ENCODE data around the gene ADRA1B.
A peak's percentile ranks its signal among the peaks of the same experiment; 100 is the strongest.

The ADRA1B gene

GRCh38 chr5:159945359-159945758 lies 29.1 kb downstream of the ADRA1B start:
- Histone ChIP-seq H3K4ac (ENCODE audit: low read depth in 1 of 2, low read length in 2 of 2) (no peak overlapping the region), H3K9ac (ENCODE audit: low read length) (no peak overlapping the region), H4K8ac (ENCODE audit: low read length) (no peak overlapping the region), H3K36me3 (ENCODE audit: control insufficient read depth in 1 of 2, insufficient read depth in 2 of 2, low read depth in 1 of 2, low read length in 2 of 2) (no peaks in the 10 kb centered on the region), H3K4me2 (ENCODE audit: low read length, poor library complexity, severe bottlenecking) (no peak overlapping the region), H3K4me3 (ENCODE audit: insufficient read depth in 1 of 2, low read depth in 1 of 2, low read length in 2 of 2) (no peak overlapping the region), H4K91ac (ENCODE audit: low read length) (no peak overlapping the region), H2AFZ (ENCODE audit: low read depth, low read length) (no peak overlapping the region), H3K79me1 (replicated peaks; ENCODE audit: low read length, poor library complexity, severe bottlenecking) (peaks cover 1% of the 10 kb centered on the region), H3K9me3 (ENCODE audit: control insufficient read depth, low read length) (no peaks in the 10 kb centered on the region), H3K18ac (ENCODE audit: low read depth in 1 of 2, low read length in 2 of 2) (no peak overlapping the region), H2BK15ac (ENCODE audit: low read depth, poor library complexity, severe bottlenecking) (no peak overlapping the region), H2BK120ac (ENCODE audit: low read depth, low read length) (no peak overlapping the region), H3K27ac (ENCODE audit: low read length, poor library complexity, severe bottlenecking) (no peak overlapping the region), H2BK12ac (ENCODE audit: low read length in 2 of 2) (no peak overlapping the region), H3K4me1 (ENCODE audit: control insufficient read depth, insufficient read depth, low read depth, low read length) (no peaks in the 10 kb centered on the region), H3K27me3 (ENCODE audit: control insufficient read depth in 1 of 2, insufficient read depth in 1 of 2, low read length in 2 of 2) (peaks cover 0 to 24% of the 10 kb centered on the region in 2 experiments), H2AK5ac (ENCODE audit: low read length, severe bottlenecking) (no peak overlapping the region), H2BK5ac (ENCODE audit: low read depth, low read length, poor library complexity, severe bottlenecking) (no peak overlapping the region), H3K23ac (ENCODE audit: low read length in 2 of 2) (no peak overlapping the region), H3K14ac (ENCODE audit: low read length in 2 of 2) (no peak overlapping the region)
- no peak for DNase-seq
- WGBS: 86% methylated on average over 1 of the region's 2 CpGs

DNA sequence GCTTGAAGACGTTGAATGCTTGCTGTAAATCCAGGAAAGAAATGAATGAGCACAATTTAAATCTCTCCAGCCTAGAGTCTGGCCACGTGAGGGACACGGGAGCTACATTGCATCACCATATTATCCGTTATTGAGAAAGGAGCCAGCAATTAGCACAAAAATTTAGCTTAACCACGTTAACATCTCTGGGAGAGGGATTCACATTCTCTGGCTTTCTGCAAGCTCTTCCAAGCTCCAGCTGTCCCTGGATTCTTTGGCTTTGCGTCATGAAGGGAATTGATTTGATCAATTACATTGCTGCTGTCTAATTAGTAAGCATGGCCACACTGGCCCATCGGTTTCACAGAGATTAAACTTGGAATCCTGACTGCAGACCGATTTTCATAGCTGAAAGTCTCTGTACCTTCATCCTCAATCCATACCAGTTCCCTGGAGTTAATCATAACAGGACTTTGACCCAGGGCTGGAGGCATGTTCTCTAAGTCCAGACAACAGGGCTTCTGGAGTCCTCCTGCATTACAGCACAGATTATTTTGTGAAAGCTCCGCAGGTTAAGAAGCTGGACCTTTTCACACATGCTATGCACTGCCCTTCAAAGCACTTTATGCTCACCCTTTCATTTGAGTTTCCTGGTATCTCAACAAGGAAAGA lies 31.6 kb downstream of the ADRA1B start:
- no peak overlapping the region for H4K91ac ChIP-seq (ENCODE audit: low read length)
- H2BK15ac ChIP-seq (ENCODE audit: low read depth, poor library complexity, severe bottlenecking): no peak overlapping the region
- H3K27me3 ChIP-seq (ENCODE audit: control insufficient read depth in 1 of 2, insufficient read depth in 1 of 2, low read length in 2 of 2): peaks cover 0 to 11% of the 10 kb centered on the region in 2 experiments
- no peak overlapping the region for H4K8ac ChIP-seq (ENCODE audit: low read length)
- no peak for DNase-seq
- no peak overlapping the region for H2AK5ac ChIP-seq (ENCODE audit: low read length, severe bottlenecking)
- no peaks in the 10 kb centered on the region for H3K9me3 ChIP-seq (ENCODE audit: control insufficient read depth, low read length)
- H3K36me3 ChIP-seq (ENCODE audit: control insufficient read depth in 1 of 2, insufficient read depth in 2 of 2, low read depth in 1 of 2, low read length in 2 of 2): no peaks in the 10 kb centered on the region
- H3K14ac ChIP-seq (ENCODE audit: low read length in 2 of 2): no peak overlapping the region
- H3K27ac ChIP-seq (ENCODE audit: low read length, poor library complexity, severe bottlenecking): no peak overlapping the region
- H3K18ac ChIP-seq (ENCODE audit: low read depth in 1 of 2, low read length in 2 of 2): no peak overlapping the region
- H3K4ac ChIP-seq (ENCODE audit: low read depth in 1 of 2, low read length in 2 of 2): no peak overlapping the region
- no peak overlapping the region for H3K23ac ChIP-seq (ENCODE audit: low read length in 2 of 2)
- H3K79me1 ChIP-seq (replicated peaks; ENCODE audit: low read length, poor library complexity, severe bottlenecking): peaks cover 1% of the 10 kb centered on the region
- H2BK5ac ChIP-seq (ENCODE audit: low read depth, low read length, poor library complexity, severe bottlenecking): no peak overlapping the region
- H3K4me2 ChIP-seq (ENCODE audit: low read length, poor library complexity, severe bottlenecking): no peak overlapping the region
- no peak overlapping the region for H3K4me3 ChIP-seq (ENCODE audit: insufficient read depth in 1 of 2, low read depth in 1 of 2, low read length in 2 of 2)
- no peak overlapping the region for H3K9ac ChIP-seq (ENCODE audit: low read length)
- no peak overlapping the region for H2BK120ac ChIP-seq (ENCODE audit: low read depth, low read length)
- H3K4me1 ChIP-seq (ENCODE audit: control insufficient read depth, insufficient read depth, low read depth, low read length): peaks cover 3% of the 10 kb centered on the region
- WGBS: 82% methylated on average over 9 of the region's 9 CpGs
- H2AFZ ChIP-seq (ENCODE audit: low read depth, low read length): no peak overlapping the region
- H2BK12ac ChIP-seq (ENCODE audit: low read length in 2 of 2): no peak overlapping the region

- Histone ChIP-seq H2BK15ac (ENCODE audit: low read depth, poor library complexity, severe bottlenecking) (no peak overlapping the region), H2BK12ac (ENCODE audit: low read length in 2 of 2) (no peak overlapping the region), H3K4me1 (ENCODE audit: control insufficient read depth, insufficient read depth, low read depth, low read length) (peaks cover 3% of the 10 kb centered on the region), H3K9me3 (ENCODE audit: control insufficient read depth, low read length) (no peaks in the 10 kb centered on the region), H3K36me3 (ENCODE audit: control insufficient read depth in 1 of 2, insufficient read depth in 2 of 2, low read depth in 1 of 2, low read length in 2 of 2) (no peaks in the 10 kb centered on the region), H3K27me3 (ENCODE audit: control insufficient read depth in 1 of 2, insufficient read depth in 1 of 2, low read length in 2 of 2) (peaks cover 0 to 20% of the 10 kb centered on the region in 2 experiments), H2AFZ (ENCODE audit: low read depth, low read length) (no peak overlapping the region), H4K91ac (ENCODE audit: low read length) (no peak overlapping the region), H4K8ac (ENCODE audit: low read length) (no peak overlapping the region), H3K4ac (ENCODE audit: low read depth in 1 of 2, low read length in 2 of 2) (no peak overlapping the region), H3K14ac (ENCODE audit: low read length in 2 of 2) (no peak overlapping the region), H3K27ac (ENCODE audit: low read length, poor library complexity, severe bottlenecking) (no peak overlapping the region), H3K18ac (ENCODE audit: low read depth in 1 of 2, low read length in 2 of 2) (no peak overlapping the region), H3K4me3 (ENCODE audit: insufficient read depth in 1 of 2, low read depth in 1 of 2, low read length in 2 of 2) (no peak overlapping the region), H2BK120ac (ENCODE audit: low read depth, low read length) (no peak overlapping the region), H3K79me1 (replicated peaks; ENCODE audit: low read length, poor library complexity, severe bottlenecking) (no peaks in the 10 kb centered on the region), H3K4me2 (ENCODE audit: low read length, poor library complexity, severe bottlenecking) (no peak overlapping the region), H3K9ac (ENCODE audit: low read length) (no peak overlapping the region), H2AK5ac (ENCODE audit: low read length, severe bottlenecking) (no peak overlapping the region), H2BK5ac (ENCODE audit: low read depth, low read length, poor library complexity, severe bottlenecking) (no peak overlapping the region), H3K23ac (ENCODE audit: low read length in 2 of 2) (no peak overlapping the region)
- WGBS: 40% methylated on average over 8 of the region's 10 CpGs
- peak; percentile 45 for DNase-seq
Measured at GRCh38 chr5:159951387-159951786, 35.1 kb downstream of the ADRA1B start.

GRCh38 chr5:159951834-159952233 lies 35.6 kb downstream of the ADRA1B start:
- no peak overlapping the region for H2BK12ac ChIP-seq (ENCODE audit: low read length in 2 of 2)
- no peak overlapping the region for H3K4me3 ChIP-seq (ENCODE audit: insufficient read depth in 1 of 2, low read depth in 1 of 2, low read length in 2 of 2)
- H3K9ac ChIP-seq (ENCODE audit: low read length): no peak overlapping the region
- no peaks in the 10 kb centered on the region for H3K9me3 ChIP-seq (ENCODE audit: control insufficient read depth, low read length)
- H3K36me3 ChIP-seq (ENCODE audit: control insufficient read depth in 1 of 2, insufficient read depth in 2 of 2, low read depth in 1 of 2, low read length in 2 of 2): no peaks in the 10 kb centered on the region
- no peak overlapping the region for H3K14ac ChIP-seq (ENCODE audit: low read length in 2 of 2)
- no peak overlapping the region for H3K23ac ChIP-seq (ENCODE audit: low read length in 2 of 2)
- no peak overlapping the region for H4K91ac ChIP-seq (ENCODE audit: low read length)
- no peak overlapping the region for H3K18ac ChIP-seq (ENCODE audit: low read depth in 1 of 2, low read length in 2 of 2)
- 64% methylated on average over 2 of the region's 3 CpGs for WGBS
- no peak overlapping the region for H2AK5ac ChIP-seq (ENCODE audit: low read length, severe bottlenecking)
- no peak overlapping the region for H3K4ac ChIP-seq (ENCODE audit: low read depth in 1 of 2, low read length in 2 of 2)
- no peak overlapping the region for H4K8ac ChIP-seq (ENCODE audit: low read length)
- H3K4me2 ChIP-seq (ENCODE audit: low read length, poor library complexity, severe bottlenecking): no peak overlapping the region
- DNase-seq: no peak
- H2BK120ac ChIP-seq (ENCODE audit: low read depth, low read length): no peak overlapping the region
- no peak overlapping the region for H2AFZ ChIP-seq (ENCODE audit: low read depth, low read length)
- peaks cover 0 to 20% of the 10 kb centered on the region in 2 experiments for H3K27me3 ChIP-seq (ENCODE audit: control insufficient read depth in 1 of 2, insufficient read depth in 1 of 2, low read length in 2 of 2)
- no peak overlapping the region for H3K27ac ChIP-seq (ENCODE audit: low read length, poor library complexity, severe bottlenecking)
- peaks cover 3% of the 10 kb centered on the region for H3K4me1 ChIP-seq (ENCODE audit: control insufficient read depth, insufficient read depth, low read depth, low read length)
- no peak overlapping the region for H2BK5ac ChIP-seq (ENCODE audit: low read depth, low read length, poor library complexity, severe bottlenecking)
- no peak overlapping the region for H2BK15ac ChIP-seq (ENCODE audit: low read depth, poor library complexity, severe bottlenecking)
- H3K79me1 ChIP-seq (replicated peaks; ENCODE audit: low read length, poor library complexity, severe bottlenecking): no peaks in the 10 kb centered on the region

Data from mesenchymal stem cell (in vitro differentiated cells and primary cell).